22Rv1 (cell line): ENCODE measurements around the gene YPEL1.

Experiments
- ZFX ChIP-seq: fragments of 450-650 bp; IDR thresholded peaks from 2 replicates; pipeline ENCODE4 v1.6.1; 2017; ENCODE audit warnings: antibody characterized with exemption, borderline replicate concordance
- TF ChIP-seq, protein P1 (sequence below): fragments of 450-650 bp; IDR thresholded peaks from 2 replicates; pipeline ENCODE4 v1.5.1; 2017; ENCODE audit warnings: mild to moderate bottlenecking

DNA sequence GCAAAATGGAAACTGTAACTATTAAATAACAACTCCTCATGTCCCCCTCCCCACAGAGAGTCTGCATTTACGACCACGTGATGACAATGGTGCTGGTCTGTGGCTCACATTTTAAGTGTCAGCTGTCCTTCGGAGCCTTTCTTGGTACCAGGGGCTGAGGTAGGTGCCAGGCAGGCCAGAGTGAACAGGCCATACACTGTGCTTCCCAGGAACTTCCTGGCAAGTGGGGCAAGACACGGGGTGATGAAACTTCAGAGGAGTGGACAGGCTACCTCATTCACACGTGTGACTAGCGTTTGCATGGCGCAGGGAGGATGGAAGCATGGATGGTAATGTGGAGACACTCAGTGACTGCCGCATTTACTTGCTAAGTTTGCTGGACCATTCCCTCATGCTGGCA lies 10.4 kb upstream of the YPEL1 start:
- TF ChIP-seq, protein P1, sequence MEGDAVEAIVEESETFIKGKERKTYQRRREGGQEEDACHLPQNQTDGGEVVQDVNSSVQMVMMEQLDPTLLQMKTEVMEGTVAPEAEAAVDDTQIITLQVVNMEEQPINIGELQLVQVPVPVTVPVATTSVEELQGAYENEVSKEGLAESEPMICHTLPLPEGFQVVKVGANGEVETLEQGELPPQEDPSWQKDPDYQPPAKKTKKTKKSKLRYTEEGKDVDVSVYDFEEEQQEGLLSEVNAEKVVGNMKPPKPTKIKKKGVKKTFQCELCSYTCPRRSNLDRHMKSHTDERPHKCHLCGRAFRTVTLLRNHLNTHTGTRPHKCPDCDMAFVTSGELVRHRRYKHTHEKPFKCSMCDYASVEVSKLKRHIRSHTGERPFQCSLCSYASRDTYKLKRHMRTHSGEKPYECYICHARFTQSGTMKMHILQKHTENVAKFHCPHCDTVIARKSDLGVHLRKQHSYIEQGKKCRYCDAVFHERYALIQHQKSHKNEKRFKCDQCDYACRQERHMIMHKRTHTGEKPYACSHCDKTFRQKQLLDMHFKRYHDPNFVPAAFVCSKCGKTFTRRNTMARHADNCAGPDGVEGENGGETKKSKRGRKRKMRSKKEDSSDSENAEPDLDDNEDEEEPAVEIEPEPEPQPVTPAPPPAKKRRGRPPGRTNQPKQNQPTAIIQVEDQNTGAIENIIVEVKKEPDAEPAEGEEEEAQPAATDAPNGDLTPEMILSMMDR: no peak
- TF ChIP-seq ZFX: no peak
